GM23338 (cell line): Measurements from ENCODE around the gene POLR1A. TPM values are rescaled to one million over a fixed set of nuclear protein-coding genes. Genes with fewer than 3 reads are reported as not detected.

Experiments used
- ATAC-seq: fragments of 200-7000 bp; cut with Tn5 transposase; 3 replicates; pipeline ENCODE4 v1.9.1; 2020
- DNase-seq: peaks from one replicate; pipeline ENCODE4 v3.0.0-alpha.2; 2015; ENCODE audit warnings: low spot score
- H2AFZ ChIP-seq: fragments of 200-600 bp; sonication (generic); 2 replicates; pipeline ENCODE4 v1.8.0; 2016; ENCODE audit warnings: antibody characterized with exemption, mild to moderate bottlenecking, moderate library complexity
- H3F3A ChIP-seq: fragments of 200-600 bp; sonication (generic); replicated peaks from 2 replicates; pipeline ENCODE4 v1.8.0; 2017; ENCODE audit warnings: antibody characterized with exemption, mixed run types, low read depth
- H3K27ac ChIP-seq: fragments of 200-600 bp; sonication (generic); 2 replicates; pipeline ENCODE4 v1.6.1; 2016; ENCODE audit warnings: low read depth
- H3K27me3 ChIP-seq: fragments of 200-600 bp; sonication (generic); 2 replicates; pipeline ENCODE4 v1.8.0; 2016; ENCODE audit warnings: mild to moderate bottlenecking, mixed run types, moderate library complexity; ENCODE audit not compliant: insufficient read depth
- H3K36me3 ChIP-seq: fragments of 200-600 bp; sonication (generic); 2 replicates; pipeline ENCODE4 v1.8.0; 2016; ENCODE audit warnings: mild to moderate bottlenecking; ENCODE audit not compliant: insufficient read depth
- H3K4me1 ChIP-seq: fragments of 200-600 bp; sonication (generic); 2 replicates; pipeline ENCODE4 v1.8.0; 2016; ENCODE audit warnings: mild to moderate bottlenecking, moderate library complexity; ENCODE audit not compliant: insufficient read depth
- H3K4me2 ChIP-seq: fragments of 200-600 bp; sonication (generic); 2 replicates; pipeline ENCODE4 v1.7.1; 2017; ENCODE audit warnings: mixed run types
- H3K4me3 ChIP-seq: fragments of 200-600 bp; sonication (generic); 2 replicates; pipeline ENCODE4 v1.6.1; 2016; ENCODE audit warnings: mixed run types
- H3K79me2 ChIP-seq: fragments of 200-600 bp; sonication (generic); replicated peaks from 2 replicates; pipeline ENCODE4 v1.8.0; 2017; ENCODE audit warnings: mild to moderate bottlenecking; ENCODE audit not compliant: insufficient read depth
- H3K9me2 ChIP-seq: fragments of 200-600 bp; sonication (generic); 2 replicates; pipeline ENCODE4 v1.8.0; 2017; ENCODE audit not compliant: insufficient read depth
- H4K20me1 ChIP-seq: fragments of 200-600 bp; sonication (generic); replicated peaks from 2 replicates; pipeline ENCODE4 v1.8.0; 2017; ENCODE audit warnings: mild to moderate bottlenecking; ENCODE audit not compliant: insufficient read depth
- H3K27ac Mint-ChIP-seq: 2 replicates; pipeline ENCODE4 v1.8.0; 2020; ENCODE audit warnings: inconsistent platforms, mild to moderate bottlenecking, moderate library complexity, mixed read lengths
- H3K27me3 Mint-ChIP-seq: 3 replicates; pipeline ENCODE4 v1.8.0; 2022; ENCODE audit warnings: low read depth, mild to moderate bottlenecking, moderate library complexity, mixed read lengths, inconsistent platforms; ENCODE audit not compliant: insufficient read depth, poor library complexity
- H3K36me3 Mint-ChIP-seq: 3 replicates; pipeline ENCODE4 v1.8.0; 2021; ENCODE audit warnings: low read depth, mild to moderate bottlenecking, inconsistent platforms, moderate library complexity, mixed read lengths
- H3K4me1 Mint-ChIP-seq: 3 replicates; pipeline ENCODE4 v1.8.0; 2020; ENCODE audit warnings: mild to moderate bottlenecking, inconsistent platforms, mixed read lengths
- H3K4me3 Mint-ChIP-seq: 3 replicates; pipeline ENCODE4 v1.8.0; 2021; ENCODE audit warnings: moderate library complexity, mild to moderate bottlenecking, inconsistent platforms, mixed read lengths
- H3K9me3 Mint-ChIP-seq: 3 replicates; pipeline ENCODE4 v1.8.0; 2020; ENCODE audit warnings: moderate library complexity, mild to moderate bottlenecking, inconsistent platforms, mixed read lengths
- CREB1 ChIP-seq: fragments of 250-450 bp; sonication (Bioruptor Pico); IDR thresholded peaks from 2 replicates; pipeline ENCODE4 v1.5.0; 2020; ENCODE audit warnings: low read depth, mild to moderate bottlenecking, moderate library complexity
- CTCF ChIP-seq, 2 experiments: fragments of 200-600 bp in 1 of 2; sonication (generic) in 1 of 2; conservative IDR thresholded peaks; 2 replicates each; pipeline versions ENCODE4 v1.5.1 to v1.6.1; 2016 to 2017; ENCODE audit warnings: antibody characterized with exemption in 2 of 2, low read depth in 2 of 2, mild to moderate bottlenecking in 2 of 2, moderate library complexity in 1 of 2
- ETS1 ChIP-seq: IDR thresholded peaks from 2 replicates; pipeline ENCODE4 v1.6.1; 2016; ENCODE audit warnings: antibody characterized with exemption
- EZH2 ChIP-seq: fragments of 200-600 bp; sonication (generic); IDR thresholded peaks from one replicate; pipeline ENCODE4 v1.8.0; 2017; ENCODE audit warnings: antibody characterized with exemption, mild to moderate bottlenecking, low read depth; ENCODE audit not compliant: unreplicated experiment
- POLR2AphosphoS5 ChIP-seq: IDR thresholded peaks from 2 replicates; pipeline ENCODE4 v1.6.1; 2016; ENCODE audit warnings: antibody characterized with exemption, low read depth
- STAT1 ChIP-seq: IDR thresholded peaks from one replicate; pipeline ENCODE4 v1.6.1; 2016; ENCODE audit warnings: antibody characterized with exemption; ENCODE audit not compliant: unreplicated experiment
- ZNF114 ChIP-seq: fragments of 250-450 bp; sonication (Bioruptor Pico); IDR thresholded peaks from 2 replicates; pipeline ENCODE4 v1.5.0; 2020; ENCODE audit warnings: mild to moderate bottlenecking, moderate library complexity
- ZNF331 ChIP-seq: fragments of 250-450 bp; sonication (Bioruptor Pico); IDR thresholded peaks from 2 replicates; pipeline ENCODE4 v1.5.0; 2020; ENCODE audit warnings: low read depth, mild to moderate bottlenecking, moderate library complexity
- ZNF462 ChIP-seq: fragments of 250-450 bp; sonication (Bioruptor Pico); IDR thresholded peaks from 2 replicates; pipeline ENCODE4 v1.5.0; 2020; ENCODE audit warnings: mild to moderate bottlenecking, moderate library complexity
- polyA plus RNA-seq: library from polyadenylated mRNA; unstranded; fragments of >200 nt; fragmentation: Nextera tagmentation; extraction: Ambion mirVana; gene quantifications from 2 replicates; pipeline ENCODE4 v1.2.1, GENCODE V29; 2016
- total RNA-seq: library from RNA; depleted of rRNA; stranded (reverse); fragments of >200 nt; shearing (Covaris generic); gene quantifications from 2 replicates; pipeline ENCODE4 v1.2.3, GENCODE V29; 2014

POLR1A gene
- total and polyA plus RNA-seq, 2 experiments from 2014 or later = 13.8 to 43.2 TPM

GRCh38 chr2:85986121-85986520 is 119.6 kb downstream of the POLR1A start:
- Mint-ChIP-seq H3K36me3 (no peaks in the 10 kb centered on the region; the same call in 2 of the 3 replicates), H3K4me1 (no peaks in the 10 kb centered on the region), H3K4me3 (no peak overlapping the region), H3K27ac (no peak overlapping the region), H3K9me3 (no peaks in the 10 kb centered on the region; the same call in 2 of the 3 replicates), H3K27me3 (peaks cover 4% of the 10 kb centered on the region)
- Histone ChIP-seq H3K27ac (no peak overlapping the region), H2AFZ (no peak overlapping the region), H3K4me1 (no peaks in the 10 kb centered on the region), H3K9me2 (no peaks in the 10 kb centered on the region), H3K4me3 (no peak overlapping the region), H3F3A (no peaks in the 10 kb centered on the region), H3K36me3 (no peaks in the 10 kb centered on the region), H4K20me1 (no peaks in the 10 kb centered on the region), H3K79me2 (no peaks in the 10 kb centered on the region), H3K4me2 (no peak overlapping the region), H3K27me3 (no peaks in the 10 kb centered on the region)
- TF ChIP-seq STAT1 (no peak), EZH2 (no peak), ZNF331 (CRISPR knock-in tag) (no peak), CTCF (conservative IDR thresholded peaks at IDR 0.05; ENCODE audit: low read depth in 2 of 2) (no peak), ETS1 (no peak), POLR2AphosphoS5 (no peak), CREB1 (CRISPR knock-in tag) (no peak), ZNF114 (no peak), ZNF462 (CRISPR knock-in tag) (no peak)
- no peak for DNase-seq
- no peak for ATAC-seq
